GM21367 (cell line): ENCODE data around the gene ADGRB3.
"Not testable (repeated sequence)": the region's sequence is repeated elsewhere in the genome, so short reads cannot be mapped to it uniquely, and the experiment has no call there.

Experiments
- ATAC-seq: cut with Tn5 transposase; IDR thresholded peaks from one replicate; pipeline ENCODE4 v1.9.1; 2021; ENCODE audit not compliant: unreplicated experiment

Gene ADGRB3

GRCh38 chr6:68735866-68736265 lies 100.8 kb downstream of the ADGRB3 start:
- ATAC-seq, result no peak

GRCh38 chr6:68737061-68737460 lies 102.0 kb downstream of the ADGRB3 start:
- no peak for ATAC-seq

GRCh38 chr6:68738039-68738438 lies 103.0 kb downstream of the ADGRB3 start:
- no peak for ATAC-seq

GRCh38 chr6:68740828-68741500 lies 105.9 kb downstream of the ADGRB3 start:
- ATAC-seq, result peak; percentile 52

GRCh38 chr6:68741501-68742386 lies 106.7 kb downstream of the ADGRB3 start:
- ATAC-seq, result no peak

- ATAC-seq, result no peak
Measured at GRCh38 chr6:68743099-68743498, 108.0 kb downstream of the ADGRB3 start.

- ATAC-seq, result not testable (repeated sequence)
Measured at GRCh38 chr6:68744376-68744775, 109.3 kb downstream of the ADGRB3 start.

- ATAC-seq, result no peak
Measured at GRCh38 chr6:68746376-68746775, 111.3 kb downstream of the ADGRB3 start.

- no peak for ATAC-seq
Measured at GRCh38 chr6:68747110-68747790, 112.2 kb downstream of the ADGRB3 start.

- not testable (repeated sequence) for ATAC-seq
Measured at GRCh38 chr6:68747832-68748231, 112.8 kb downstream of the ADGRB3 start.

- no peak for ATAC-seq
Measured at GRCh38 chr6:68754681-68755213, 119.7 kb downstream of the ADGRB3 start.

- no peak for ATAC-seq
Measured at GRCh38 chr6:68756454-68757375, 121.6 kb downstream of the ADGRB3 start.

- no peak for ATAC-seq
Measured at GRCh38 chr6:68757821-68758220, 122.7 kb downstream of the ADGRB3 start.

- no peak for ATAC-seq
Measured at GRCh38 chr6:68758559-68758958, 123.5 kb downstream of the ADGRB3 start.

- ATAC-seq, result no peak
Measured at GRCh38 chr6:68760485-68760884, 125.4 kb downstream of the ADGRB3 start.

- no peak for ATAC-seq
Measured at GRCh38 chr6:68760941-68761676, 126.0 kb downstream of the ADGRB3 start.

GRCh38 chr6:68761985-68762384 lies 126.9 kb downstream of the ADGRB3 start:
- ATAC-seq, result no peak

GRCh38 chr6:68771426-68771825 lies 136.3 kb downstream of the ADGRB3 start:
- ATAC-seq, result no peak

GRCh38 chr6:68774843-68775242 lies 139.8 kb downstream of the ADGRB3 start:
- ATAC-seq, result no peak

GRCh38 chr6:68776354-68776753 lies 141.3 kb downstream of the ADGRB3 start:
- no peak for ATAC-seq
